CD4-positive, alpha-beta T cell treated with Interleukin-10 for 1 hour (primary cell): ENCODE measurements around the gene MMP3.
"Not testable (repeated sequence)": the region's sequence is repeated elsewhere in the genome, so short reads cannot be mapped to it uniquely, and the experiment has no call there.

Experiments used
- DNase-seq: peaks from one replicate; pipeline ENCODE4 v3.0.0-alpha.2; 2020

The MMP3 gene

DNA sequence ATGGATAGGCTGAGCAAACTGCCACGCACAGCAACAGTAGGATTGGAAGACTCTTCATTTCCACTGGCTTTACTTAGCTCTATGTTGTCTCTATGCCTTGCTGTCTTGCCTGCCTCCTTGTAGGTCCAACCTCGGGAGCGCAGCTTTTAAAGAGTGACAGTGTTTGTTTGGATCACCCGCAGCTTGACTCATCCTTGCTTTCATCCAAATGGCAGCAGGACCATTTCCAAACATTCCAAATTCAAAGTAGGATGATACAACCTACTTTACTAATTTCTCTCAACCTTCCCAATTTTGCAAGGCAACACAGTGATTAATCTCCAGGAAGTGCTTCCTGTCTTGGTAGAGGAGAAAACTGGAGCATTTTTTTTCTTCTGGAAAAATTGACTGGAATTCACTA lies at the start of gene MMP3:
TSS of gene MMP3 (minus strand) at position 121 of the 400 bp plus-strand sequence. CDS start at position 58, 63 bp downstream.
- DNase-seq = no peak

DNA sequence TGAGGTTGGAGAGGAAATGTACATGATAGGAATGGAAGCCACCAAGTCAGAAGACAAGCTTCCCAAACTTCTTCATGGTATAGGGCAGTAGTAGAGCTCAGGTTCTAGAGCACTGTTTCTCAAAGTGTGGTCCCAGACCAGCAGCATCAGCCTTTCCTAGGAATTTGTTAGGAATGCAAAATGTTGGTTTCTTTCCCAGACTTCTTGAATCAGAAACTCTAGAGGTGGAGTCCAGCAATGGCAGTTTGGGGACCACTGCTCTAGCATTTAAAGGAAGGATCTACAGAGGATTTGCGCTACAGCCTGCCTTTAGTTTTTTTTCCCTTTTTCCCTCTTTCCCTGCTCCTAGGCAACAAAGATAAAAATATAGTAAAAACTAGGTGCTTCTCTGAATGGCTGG lies 48.3 kb upstream of the MMP3 start:
- DNase-seq = no peak

DNA sequence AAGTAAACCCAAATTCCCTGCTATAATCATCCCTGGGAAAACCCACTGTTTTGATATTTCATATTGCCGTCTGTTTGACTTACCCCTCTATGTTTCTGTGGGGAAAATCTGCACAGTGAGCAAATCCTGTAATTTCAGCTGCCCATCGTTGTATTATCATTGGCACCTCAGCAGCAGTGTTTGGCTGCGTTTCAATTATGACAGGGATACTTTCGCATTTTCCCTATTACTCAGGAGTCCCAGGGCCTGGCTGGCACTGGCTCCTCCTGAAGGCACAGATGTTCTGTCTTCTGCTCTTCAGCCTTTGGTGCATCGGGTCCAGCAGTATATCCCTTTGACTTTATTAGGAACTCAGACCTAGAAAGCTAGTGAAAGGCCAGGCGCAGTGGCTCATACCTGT lies 43.6 kb upstream of the MMP3 start:
- DNase-seq = no peak

DNA sequence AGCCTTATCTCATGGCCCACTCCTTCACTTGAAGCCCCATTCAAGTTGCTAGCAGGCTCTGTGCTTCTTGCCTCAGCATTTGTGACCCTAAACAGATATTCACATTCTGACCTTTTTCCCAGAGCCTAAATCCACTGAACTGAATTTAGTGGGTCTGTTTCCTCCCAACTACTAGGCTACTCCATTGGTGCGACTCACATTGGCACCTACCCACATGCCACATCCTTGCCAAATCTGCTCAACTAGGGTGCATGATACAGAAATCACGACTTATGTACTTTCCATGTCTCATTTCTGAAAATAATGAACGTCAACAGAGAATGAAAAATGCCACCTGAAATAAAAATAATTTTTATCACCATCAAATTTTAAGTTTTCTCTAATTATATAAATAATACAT lies 39.7 kb upstream of the MMP3 start:
- DNase-seq = no peak

DNA sequence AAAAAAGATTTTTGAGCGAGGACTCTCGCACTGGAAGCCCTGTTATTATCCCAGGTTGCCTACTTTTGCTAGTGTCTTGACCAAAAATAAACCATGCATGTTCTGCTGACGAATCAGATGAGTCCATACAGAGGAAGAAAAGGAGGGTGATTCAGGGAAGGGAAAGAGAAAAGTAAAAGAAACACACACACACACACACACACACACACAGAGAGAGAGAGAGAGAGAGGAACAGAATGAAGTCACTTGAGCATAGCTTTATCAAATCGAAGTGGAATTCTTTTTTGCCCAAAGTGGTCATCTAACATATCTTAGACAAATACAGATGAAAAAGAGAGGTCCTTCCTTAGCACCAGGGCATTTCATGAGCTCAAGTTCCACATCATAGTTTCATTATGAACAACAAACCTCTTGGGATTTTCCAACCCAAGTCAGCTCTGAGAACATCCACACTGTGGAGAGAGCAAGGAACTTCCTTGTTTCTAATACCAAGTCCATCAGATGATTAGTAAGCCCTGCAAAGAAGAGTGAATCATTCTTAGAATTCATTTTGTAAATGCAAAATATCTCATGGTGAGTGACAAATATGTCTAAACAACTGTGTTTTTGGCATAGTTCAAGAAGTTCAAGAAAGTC lies 39.1 kb upstream of the MMP3 start:
- DNase-seq = no peak

DNA sequence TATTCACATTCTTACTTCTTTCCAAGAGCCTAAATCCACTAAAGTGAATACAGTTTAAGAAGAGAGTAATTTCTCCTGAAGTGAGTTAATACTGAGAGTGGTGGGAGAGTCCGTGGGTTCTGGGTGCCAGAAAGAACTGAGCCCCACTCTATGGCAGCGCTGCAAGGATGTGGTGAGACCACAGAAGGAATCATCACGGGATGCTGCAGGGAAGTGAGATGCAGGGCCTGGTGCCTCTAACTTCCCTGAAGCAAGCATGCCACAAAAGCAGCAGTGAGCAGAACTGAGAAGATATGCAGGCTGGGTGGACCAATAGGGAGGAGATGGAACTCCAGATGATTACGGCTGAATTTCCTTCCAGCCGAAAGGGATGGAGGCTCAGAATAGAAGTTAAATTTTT lies 36.4 kb upstream of the MMP3 start:
- DNase-seq = no peak

DNA sequence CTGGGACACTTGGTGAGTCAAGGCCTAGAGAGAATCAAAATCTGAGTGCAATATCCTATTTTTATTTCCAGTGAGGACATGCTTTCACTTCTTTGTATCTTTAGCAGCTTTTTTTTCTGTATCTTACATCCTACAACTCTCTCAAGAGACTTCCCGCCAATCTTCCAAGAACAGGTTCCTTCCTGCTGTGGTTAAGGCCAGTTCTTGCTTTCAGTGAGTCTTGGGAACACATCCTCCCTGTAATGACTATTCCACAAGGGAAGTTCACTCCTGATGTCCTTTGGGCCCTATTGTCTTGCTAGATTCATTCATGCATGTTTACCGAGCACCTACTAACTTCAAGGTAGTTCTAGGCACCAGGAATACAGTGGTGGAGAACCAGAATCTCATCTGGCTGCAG lies 35.2 kb upstream of the MMP3 start:
- no peak for DNase-seq

DNA sequence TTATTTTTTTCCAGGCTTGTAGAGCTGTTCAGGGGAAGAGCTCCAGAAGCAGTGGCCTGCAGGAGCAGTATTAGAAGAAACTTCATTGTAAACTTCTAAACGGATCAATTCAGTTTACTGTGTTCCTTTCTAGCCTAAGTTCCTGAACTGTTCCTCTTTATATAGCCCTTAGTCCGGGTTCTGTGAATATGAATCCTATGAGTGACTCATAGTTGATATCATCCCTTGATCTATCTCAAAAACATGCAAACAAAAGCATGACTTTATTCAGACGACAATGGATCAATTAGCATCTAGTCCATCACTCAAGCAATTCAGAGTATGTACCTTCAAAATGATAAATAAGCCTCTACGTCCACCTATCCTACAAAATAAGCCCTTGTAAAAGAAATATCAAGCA lies 31.4 kb upstream of the MMP3 start, which contains the start of gene MMP12:
TSS of gene MMP12 (minus strand) at position 131 of the 400 bp plus-strand sequence. CDS start at position 86, 45 bp downstream.
- DNase-seq = no peak

DNA sequence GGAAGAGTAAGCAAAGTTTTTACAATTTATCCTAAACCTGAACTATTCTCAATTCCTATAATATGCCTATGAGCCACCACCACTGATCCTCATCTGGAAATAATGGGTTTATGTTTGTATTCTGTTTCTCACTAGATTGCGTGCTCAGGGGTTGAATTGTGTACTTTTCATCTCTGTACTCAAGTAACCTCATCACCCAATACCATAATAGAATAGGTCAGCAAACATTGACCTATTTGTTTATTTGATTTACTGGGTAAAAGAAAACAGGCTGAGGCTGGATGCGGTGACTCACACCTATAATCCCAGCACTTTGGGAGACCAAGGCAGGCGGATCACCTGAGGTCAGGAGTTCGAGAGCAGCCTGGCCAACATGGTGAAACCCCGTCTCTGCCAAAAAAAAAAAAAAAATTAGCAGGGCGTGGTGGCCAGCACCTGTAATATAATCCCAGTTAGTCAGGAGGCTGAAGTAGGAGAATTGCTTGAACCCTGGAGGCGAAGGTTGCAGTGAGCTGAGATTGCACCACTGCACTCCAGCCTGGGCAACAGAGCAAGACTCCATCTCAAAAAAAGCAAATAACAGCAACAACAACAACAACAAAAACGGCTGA lies 26.1 kb upstream of the MMP3 start:
- DNase-seq = not testable (repeated sequence)

DNA sequence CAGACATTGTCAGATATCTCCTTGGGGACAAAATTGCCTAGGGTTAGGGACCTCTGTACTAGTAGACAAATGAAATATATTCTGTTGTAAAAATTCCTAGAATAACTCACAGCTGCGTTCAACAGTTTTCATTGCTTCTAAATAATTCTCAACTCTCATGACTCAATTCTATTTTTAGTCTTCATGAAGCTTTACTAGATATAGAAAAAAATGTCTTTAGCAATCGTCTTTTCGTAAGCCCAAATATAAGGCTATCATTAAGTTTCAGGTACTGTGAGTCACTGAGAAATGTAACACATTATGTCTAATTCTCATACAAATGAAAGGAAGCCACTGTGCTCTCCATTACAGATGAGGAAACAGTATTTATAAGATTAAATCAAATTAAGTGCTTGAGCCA lies 24.9 kb upstream of the MMP3 start:
- no peak for DNase-seq

DNA sequence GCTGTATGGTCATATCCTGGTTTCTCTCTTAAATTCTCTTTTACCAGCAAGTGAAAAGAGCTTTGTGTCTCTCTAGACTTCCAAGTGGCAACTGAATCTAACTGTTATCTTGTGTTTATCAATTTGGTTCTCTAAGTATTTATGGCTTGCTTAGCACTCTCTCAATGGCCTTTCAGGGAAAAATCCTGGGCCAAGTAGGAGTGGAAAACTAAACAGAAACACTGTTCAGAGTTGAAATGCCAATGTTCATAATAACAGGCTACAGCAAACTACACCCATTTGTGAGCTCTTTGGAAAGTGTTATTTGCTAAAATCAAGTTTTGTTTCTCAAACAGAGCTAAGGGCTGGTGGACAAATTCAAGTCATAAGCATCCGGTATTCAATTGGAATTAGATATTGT lies 21.3 kb upstream of the MMP3 start:
- DNase-seq = no peak

DNA sequence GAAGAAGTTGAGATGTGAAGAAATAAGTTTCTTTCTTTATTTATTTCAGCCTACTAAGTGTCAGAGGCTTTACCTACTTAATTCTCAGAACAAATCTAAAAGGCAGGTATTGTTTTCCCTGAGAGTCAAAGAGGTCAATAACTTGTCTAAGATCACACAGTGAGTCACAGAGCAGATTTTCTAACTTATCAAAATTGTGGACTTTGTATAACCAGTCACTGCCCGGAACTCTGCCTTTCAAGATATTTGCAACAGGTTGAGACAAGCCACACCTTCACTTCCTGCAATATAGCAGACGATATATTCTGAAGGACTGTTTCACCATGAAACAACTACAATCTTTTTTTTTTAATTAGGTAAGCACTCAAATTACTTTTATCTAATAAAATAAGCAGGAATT lies 10.5 kb upstream of the MMP3 start:
- no peak for DNase-seq

DNA sequence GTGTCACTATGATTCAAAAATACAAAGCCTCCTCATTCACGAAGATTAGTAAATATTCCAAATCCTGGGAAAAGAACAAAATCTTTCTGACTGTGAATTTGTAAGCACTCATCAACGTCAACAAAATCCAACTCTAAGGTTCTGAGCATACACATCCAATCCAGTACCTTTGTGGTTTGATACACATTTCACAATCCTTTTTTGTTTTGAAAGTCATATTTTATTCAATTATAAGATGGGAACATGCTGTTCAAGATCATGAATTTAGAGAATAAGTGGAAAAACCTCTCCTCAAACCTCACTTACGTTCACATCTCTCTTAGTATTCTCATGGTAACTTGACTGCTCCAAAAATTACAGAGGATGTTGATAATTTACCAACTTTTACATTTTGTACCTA lies 9.6 kb upstream of the MMP3 start:
- no peak for DNase-seq

DNA sequence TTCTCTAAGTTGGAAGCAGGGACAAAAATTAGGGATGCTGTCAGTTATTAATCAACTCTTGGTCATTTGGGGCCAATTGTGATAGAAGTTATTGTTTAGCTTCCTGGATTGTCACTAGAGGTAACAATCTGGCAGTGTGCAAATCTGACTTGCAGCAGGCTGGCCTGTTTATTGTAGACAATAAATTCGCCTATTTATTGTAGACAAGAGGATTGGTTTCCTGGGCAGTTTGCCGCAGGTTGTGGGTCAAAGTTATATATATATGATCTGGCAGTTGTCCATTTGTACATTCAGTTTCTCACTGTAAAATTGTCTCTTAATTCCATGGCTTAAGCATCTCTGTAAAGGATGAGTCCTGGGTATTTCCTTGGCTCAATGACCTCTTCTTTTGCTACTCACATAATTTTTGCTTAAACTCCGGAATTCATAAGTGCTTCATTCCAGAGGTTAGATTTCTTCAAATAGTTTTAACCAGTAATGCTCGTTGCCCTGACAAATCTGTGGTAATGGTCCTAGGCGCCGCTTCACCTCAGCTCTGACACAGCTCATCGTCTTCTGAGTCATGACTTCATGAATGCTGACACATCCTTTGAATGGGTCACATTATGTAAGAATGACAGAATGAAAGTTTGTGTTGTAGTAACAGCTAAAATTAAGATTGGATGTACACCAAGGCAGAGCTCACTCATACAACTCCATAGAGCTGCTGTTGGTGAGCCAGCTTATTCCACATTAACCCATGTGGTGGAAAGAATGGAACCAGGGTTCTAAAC lies 7.8 kb upstream of the MMP3 start:
- no peak for DNase-seq

DNA sequence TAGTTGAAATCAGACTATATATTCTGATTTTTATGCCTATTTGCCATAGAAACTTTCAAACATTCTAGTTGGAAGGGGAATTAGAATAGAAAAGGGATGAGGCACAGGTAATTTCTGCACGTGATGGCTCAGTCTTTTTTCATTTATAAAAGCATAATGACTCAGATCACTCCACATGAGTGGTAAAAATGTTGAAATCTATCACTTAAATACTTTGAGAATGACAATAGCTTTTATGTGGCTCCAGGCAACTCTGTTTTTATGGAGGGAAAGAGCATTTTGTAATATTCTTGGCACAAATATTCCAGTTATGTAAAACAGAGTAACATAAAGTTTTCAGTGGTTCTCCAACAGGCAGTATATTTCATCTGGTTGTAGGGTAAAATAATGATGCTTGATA lies 5.9 kb upstream of the MMP3 start:
- DNase-seq = no peak

DNA sequence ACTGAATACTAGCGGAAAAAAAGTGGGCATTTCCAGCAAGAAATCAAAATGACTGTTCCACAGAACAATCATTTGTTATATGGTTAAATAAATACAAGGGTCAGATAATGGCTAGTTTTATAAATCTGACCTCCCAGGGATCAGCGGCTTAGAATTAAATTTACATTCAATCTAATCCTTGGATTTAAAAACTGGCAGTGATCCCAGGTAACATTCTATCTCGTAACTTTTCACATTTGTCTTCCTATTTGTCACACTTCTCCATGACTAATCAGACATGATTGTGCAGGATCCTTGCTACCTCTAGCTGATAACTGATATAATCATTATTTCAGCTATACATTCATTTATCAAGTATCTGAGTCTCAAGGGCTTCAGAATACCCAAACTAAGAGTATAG lies 2.9 kb upstream of the MMP3 start:
- no peak for DNase-seq

DNA sequence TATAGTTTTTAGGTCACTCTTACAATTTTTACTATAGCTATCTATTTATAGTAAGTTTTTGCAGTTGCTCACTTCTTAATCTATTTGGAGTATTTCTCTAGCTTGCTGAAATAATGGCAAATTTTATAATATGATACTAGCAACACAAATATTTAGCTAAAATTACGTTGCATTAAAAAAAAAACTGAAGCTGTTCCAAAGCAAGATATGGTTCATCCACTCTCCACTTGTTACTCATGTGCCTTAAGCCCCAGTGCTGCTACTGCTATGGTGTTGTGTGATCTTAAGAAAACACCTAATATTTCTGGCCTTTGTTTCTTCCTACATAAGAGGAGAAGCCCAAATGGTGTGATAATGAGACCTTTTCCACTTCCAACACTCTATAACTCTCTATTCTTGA lies 479 bp downstream of the MMP3 start:
- no peak for DNase-seq

DNA sequence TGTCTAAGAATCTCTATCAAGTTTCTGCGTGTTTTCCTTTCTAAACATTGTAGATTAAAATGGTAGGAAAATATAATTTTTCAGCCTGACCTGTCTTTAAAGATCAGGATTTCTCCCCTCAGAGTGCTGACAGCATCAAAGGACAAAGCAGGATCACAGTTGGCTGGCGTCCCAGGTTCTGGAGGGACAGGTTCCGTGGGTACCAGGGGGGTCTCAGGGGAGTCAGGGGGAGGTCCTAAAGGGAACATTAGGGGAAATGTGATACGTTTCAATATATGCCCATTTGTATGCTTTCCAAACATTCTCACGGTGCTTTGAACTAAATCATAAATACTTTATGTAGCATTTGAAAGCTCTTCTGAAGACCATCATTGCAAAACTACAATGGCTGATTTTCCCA lies 3.4 kb downstream of the MMP3 start:
- DNase-seq = no peak

DNA sequence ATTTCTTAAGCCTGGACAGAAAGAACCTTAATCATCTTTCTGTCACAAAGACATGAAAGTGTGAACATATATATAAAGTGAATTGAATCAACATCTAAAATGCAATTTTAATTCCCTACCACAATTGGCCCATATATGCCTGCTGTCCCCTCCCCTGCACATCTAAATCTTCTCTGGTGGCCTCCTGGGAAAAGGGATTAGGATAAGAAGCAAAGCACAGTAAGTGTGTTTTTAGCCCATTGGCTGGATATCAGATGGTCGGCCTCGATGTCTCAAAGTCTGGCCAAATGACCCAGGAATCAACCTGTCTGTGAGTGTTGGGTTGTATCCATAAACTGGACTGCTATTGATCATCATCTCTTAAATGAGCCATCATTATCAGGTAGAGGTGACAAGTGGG lies 5.8 kb downstream of the MMP3 start:
- DNase-seq = no peak

DNA sequence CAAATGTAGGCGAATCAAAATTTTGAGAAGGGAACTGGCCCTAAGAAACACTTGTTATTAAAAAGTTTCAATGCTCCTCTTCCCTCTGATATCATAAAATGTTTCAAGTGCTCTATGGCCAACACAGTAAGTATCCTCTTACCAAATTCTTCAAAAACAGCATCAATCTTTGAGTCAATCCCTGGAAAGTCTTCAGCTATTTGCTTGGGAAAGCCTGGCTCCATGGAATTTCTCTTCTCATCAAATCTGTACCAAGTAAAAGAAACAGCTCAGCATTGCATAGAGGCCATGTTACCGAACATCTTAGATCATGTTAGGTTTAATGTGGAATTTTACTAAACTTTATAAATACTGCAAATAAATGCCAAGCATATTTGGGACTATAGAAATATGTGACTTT lies 6.3 kb downstream of the MMP3 start:
- no peak for DNase-seq

DNA sequence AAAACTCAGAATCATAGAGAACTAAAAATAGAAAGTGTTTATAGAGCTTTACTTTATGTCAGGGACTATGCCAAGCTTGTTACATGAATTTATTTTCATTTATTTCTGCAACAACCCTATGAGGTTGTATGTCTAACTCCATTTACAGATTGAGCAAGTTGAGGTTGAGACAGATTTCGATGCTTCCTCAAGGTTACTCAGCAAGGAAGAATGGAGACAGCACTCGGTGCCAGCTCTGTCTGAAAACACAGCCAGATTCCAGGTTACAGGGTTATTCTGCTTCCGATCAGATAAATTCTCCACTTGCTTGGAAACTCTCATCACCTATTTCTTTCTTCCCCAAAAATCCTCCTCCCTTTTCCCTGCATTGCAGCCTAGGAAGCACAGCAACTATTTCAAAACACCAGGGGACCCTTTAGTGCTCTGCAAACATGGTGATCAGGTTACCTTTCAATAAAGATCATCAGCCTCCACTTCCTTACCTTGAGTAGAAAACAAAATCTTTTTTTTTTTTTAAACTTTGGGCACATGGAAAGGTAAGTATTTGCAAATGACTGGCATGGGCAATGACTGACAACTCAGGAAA lies 7.0 kb downstream of the MMP3 start:
- no peak for DNase-seq

DNA sequence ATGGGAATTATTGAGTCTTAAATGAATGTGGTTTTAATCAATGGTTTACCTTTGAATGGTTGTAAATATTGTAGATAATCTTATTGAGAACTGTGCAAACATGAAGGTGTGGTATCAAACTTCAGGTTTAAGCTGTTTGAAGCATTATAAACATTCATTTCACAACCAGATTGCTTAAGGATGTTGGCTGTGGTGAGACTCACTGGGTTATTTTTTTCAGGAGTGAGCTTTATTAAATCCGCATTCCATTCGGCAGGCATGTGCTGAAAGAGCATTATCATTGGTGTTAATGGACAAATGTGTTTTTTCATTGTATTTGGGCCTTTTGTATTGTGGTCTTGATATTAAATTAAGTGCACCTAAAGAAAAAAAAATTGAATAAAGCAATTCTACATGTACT lies 9.7 kb downstream of the MMP3 start:
- DNase-seq = no peak

DNA sequence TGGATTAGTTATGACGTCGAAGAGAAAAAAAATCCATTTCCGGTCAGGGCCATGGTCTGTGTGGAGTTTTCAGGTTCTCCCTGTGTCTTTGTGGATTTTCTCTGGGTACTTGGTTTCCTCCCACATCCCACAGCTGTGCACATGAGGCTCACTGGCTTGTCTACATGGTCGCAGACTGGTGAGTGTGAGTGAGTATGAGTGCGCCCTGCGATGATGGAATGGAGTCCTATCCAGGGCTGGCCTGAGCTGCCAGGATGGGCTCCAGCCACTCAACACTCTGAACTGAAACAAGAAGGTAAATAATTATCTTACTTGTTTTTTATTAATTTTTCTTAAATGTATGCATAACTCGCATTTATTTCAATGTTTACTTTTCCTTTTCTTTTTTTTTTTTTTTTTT lies 10.8 kb downstream of the MMP3 start:
- no peak for DNase-seq
